ENCODE measurements around the gene LSM14A. TPM values are rescaled to one million over a fixed set of nuclear protein-coding genes. Genes with fewer than 3 reads are reported as not detected.

The LSM14A gene
- total and polyA plus RNA-seq, 2 of the 13 experiments (the other 11 are each of a cell fraction or from before 2014, with no cell fraction given), result 77.0 to 83.6 TPM

- TF ChIP-seq, protein P1, sequence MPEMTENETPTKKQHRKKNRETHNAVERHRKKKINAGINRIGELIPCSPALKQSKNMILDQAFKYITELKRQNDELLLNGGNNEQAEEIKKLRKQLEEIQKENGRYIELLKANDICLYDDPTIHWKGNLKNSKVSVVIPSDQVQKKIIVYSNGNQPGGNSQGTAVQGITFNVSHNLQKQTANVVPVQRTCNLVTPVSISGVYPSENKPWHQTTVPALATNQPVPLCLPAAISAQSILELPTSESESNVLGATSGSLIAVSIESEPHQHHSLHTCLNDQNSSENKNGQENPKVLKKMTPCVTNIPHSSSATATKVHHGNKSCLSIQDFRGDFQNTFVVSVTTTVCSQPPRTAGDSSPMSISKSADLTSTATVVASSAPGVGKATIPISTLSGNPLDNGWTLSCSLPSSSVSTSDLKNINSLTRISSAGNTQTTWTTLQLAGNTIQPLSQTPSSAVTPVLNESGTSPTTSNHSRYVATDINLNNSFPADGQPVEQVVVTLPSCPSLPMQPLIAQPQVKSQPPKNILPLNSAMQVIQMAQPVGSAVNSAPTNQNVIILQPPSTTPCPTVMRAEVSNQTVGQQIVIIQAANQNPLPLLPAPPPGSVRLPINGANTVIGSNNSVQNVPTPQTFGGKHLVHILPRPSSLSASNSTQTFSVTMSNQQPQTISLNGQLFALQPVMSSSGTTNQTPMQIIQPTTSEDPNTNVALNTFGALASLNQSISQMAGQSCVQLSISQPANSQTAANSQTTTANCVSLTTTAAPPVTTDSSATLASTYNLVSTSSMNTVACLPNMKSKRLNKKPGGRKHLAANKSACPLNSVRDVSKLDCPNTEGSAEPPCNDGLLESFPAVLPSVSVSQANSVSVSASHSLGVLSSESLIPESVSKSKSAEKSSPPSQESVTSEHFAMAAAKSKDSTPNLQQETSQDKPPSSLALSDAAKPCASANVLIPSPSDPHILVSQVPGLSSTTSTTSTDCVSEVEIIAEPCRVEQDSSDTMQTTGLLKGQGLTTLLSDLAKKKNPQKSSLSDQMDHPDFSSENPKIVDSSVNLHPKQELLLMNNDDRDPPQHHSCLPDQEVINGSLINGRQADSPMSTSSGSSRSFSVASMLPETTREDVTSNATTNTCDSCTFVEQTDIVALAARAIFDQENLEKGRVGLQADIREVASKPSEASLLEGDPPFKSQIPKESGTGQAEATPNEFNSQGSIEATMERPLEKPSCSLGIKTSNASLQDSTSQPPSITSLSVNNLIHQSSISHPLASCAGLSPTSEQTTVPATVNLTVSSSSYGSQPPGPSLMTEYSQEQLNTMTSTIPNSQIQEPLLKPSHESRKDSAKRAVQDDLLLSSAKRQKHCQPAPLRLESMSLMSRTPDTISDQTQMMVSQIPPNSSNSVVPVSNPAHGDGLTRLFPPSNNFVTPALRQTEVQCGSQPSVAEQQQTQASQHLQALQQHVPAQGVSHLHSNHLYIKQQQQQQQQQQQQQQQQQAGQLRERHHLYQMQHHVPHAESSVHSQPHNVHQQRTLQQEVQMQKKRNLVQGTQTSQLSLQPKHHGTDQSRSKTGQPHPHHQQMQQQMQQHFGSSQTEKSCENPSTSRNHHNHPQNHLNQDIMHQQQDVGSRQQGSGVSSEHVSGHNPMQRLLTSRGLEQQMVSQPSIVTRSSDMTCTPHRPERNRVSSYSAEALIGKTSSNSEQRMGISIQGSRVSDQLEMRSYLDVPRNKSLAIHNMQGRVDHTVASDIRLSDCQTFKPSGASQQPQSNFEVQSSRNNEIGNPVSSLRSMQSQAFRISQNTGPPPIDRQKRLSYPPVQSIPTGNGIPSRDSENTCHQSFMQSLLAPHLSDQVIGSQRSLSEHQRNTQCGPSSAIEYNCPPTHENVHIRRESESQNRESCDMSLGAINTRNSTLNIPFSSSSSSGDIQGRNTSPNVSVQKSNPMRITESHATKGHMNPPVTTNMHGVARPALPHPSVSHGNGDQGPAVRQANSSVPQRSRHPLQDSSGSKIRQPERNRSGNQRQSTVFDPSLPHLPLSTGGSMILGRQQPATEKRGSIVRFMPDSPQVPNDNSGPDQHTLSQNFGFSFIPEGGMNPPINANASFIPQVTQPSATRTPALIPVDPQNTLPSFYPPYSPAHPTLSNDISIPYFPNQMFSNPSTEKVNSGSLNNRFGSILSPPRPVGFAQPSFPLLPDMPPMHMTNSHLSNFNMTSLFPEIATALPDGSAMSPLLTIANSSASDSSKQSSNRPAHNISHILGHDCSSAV (CRISPR knock-in tag; IDR thresholded peaks at IDR 0.05; ENCODE audit: borderline replicate concordance), result no peak
- TF ChIP-seq PRDM4 (CRISPR knock-in tag; IDR thresholded peaks at IDR 0.05; ENCODE audit: borderline replicate concordance) (no peak), ZBTB40 (IDR thresholded peaks at IDR 0.05) (no peak), ZBTB40 (CRISPR knock-in tag; IDR thresholded peaks at IDR 0.05) (no peak), ADNP (CRISPR knock-in tag; IDR thresholded peaks at IDR 0.05) (no peak), DMAP1 (CRISPR knock-in tag; IDR thresholded peaks at IDR 0.05) (no peak)
- TF ChIP-seq, protein P2, sequence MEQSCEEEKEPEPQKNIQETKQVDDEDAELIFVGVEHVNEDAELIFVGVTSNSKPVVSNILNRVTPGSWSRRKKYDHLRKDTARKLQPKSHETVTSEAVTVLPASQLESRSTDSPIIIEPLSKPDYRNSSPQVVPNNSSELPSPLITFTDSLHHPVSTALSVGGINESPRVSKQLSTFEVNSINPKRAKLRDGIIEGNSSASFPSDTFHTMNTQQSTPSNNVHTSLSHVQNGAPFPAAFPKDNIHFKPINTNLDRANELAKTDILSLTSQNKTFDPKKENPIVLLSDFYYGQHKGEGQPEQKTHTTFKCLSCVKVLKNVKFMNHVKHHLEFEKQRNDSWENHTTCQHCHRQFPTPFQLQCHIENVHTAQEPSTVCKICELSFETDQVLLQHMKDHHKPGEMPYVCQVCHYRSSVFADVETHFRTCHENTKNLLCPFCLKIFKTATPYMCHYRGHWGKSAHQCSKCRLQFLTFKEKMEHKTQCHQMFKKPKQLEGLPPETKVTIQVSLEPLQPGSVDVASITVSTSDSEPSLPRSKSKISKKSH (CRISPR knock-in tag; IDR thresholded peaks at IDR 0.05; ENCODE audit: borderline replicate concordance), result no peak
Measured at GRCh38 chr19:34193439-34193838, 21.1 kb downstream of the LSM14A start (continued).
